Measurements from ENCODE around the gene DUS1L.

GRCh38 chr17:82012640-82013295, 52.8 kb downstream of the DUS1L start:
- TF ChIP-seq EZH2 (IDR thresholded peaks at IDR 0.05; ENCODE audit: borderline replicate concordance, low read depth, low read length, severe bottlenecking) (no peak), CTCF (IDR thresholded peaks at IDR 0.05; ENCODE audit: borderline replicate concordance, extremely low read depth, low read length, poor library complexity, severe bottlenecking) (no peak)

Data from DND-41 (cell line).